ENCODE measurements around the gene FOXP1.

DNA sequence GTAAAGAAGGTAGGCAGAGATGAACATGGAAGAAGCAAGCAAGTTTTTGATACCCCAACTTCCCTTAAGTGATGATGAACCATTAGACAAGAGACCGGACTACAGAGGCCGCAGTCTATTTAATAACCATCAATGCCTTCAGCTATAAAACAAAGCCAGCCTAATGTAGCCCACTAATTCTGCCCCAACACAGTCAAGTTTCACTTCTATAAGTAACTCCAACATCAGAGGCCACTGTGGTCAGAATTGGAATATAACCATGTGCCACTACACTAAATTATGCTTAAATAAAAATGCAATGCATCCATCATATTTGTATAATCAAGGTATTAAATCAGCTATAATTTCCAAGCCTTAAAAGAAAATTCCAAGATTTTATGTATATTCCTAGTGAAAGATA, 234.7 kb downstream of the FOXP1 start:
- TF ChIP-seq SPI1 (IDR thresholded peaks at IDR 0.05; ENCODE audit: low read depth, low read length), result no peak
- no peak for TF ChIP-seq POLR2AphosphoS5 (IDR thresholded peaks at IDR 0.05; ENCODE audit: low read depth, low read length)
